CD4-positive, alpha-beta T cell treated with Interleukin-12 subunit alpha and Interleukin-12 subunit beta, for 1 hour (primary cell): ENCODE data around the gene EVI2A.
"Not testable (repeated sequence)": the region's sequence is repeated elsewhere in the genome, so short reads cannot be mapped to it uniquely, and the experiment has no call there.

ENCODE experiments used
- DNase-seq: peaks from one replicate; pipeline ENCODE4 v3.0.0-alpha.2; 2020

The EVI2A gene, protein sequence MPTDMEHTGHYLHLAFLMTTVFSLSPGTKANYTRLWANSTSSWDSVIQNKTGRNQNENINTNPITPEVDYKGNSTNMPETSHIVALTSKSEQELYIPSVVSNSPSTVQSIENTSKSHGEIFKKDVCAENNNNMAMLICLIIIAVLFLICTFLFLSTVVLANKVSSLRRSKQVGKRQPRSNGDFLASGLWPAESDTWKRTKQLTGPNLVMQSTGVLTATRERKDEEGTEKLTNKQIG

DNA sequence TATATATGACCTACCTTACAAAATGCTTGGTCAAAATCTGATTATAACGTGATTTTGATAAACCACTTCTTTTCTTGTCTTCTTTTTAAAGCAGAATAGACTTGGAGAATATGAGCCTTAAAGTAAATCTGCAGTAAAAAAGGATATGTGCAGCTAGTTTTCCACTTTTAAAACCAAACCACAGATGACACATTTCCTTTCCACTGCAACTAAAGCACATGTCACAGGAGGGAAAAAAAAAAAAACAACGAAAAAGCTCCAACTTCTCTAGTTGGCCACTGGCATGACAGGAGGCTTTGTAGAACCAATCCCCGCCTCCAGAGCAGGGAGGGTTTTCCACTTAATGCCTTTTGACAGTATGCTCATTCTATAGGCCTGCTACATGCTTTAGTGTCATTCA lies at the start of gene EVI2A:
EVI2A (minus strand) TSS at position 142 of the 400 bp plus-strand sequence. CDS start 2,609 bp downstream, outside the sequence.
- peak; percentile 88 for DNase-seq

DNA sequence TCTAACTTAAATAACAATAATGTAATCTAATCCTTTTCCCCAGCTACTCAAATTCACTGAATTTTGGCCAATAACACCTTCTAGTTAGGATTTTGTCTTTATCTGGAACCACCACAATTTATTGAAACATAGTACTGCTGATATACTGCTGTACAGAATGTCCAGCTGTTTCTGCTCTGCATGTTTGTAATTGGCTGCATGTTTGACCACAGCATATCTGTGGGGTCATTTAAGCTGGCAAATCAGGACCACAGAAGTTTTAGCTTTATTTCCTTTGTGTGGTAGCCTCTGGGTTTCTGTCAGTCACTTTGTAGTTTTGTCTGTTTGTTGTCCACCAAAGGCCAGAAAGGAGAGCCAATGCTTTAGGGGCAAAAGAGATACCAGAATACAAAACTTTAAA lies 47.8 kb upstream of the EVI2A start:
- no peak for DNase-seq

DNA sequence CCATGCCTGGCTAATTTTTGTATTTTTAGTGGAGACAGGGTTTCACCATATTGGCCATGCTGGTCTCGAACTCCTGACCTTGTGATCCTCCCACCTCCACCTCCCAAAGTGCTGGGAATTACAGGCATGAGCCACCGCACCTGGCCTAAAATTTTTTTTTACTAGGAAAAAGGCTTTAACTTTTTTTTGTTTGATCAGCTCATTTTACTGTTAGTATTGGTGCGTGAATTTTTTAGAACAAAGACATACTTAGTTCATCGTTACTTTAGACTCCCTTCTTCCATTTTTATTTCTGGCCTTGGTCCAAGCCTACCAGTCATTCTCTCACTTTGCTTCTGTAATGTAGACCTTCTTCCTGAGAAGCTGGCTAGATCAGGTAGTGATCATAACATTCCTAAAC lies 44.7 kb upstream of the EVI2A start:
- DNase-seq: no peak

DNA sequence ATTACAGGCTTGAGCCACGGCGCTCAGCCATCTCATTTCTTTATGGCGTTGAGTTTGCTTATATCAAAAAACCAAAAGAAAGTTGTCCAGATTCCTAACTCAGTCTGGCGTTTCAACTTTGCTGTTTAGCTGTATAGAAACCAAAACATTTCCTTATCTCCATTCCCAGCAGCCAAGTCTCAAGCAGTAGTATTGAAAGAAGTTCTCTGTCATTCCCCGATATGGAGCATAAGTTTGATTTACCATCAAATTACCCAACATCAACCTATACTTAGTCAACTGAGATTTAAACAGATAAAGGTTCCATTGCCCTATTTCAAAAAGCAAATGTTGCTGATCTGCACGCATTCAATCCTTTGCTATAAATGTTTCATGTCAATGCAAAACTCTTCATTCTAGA lies 42.6 kb upstream of the EVI2A start:
- no peak for DNase-seq

DNA sequence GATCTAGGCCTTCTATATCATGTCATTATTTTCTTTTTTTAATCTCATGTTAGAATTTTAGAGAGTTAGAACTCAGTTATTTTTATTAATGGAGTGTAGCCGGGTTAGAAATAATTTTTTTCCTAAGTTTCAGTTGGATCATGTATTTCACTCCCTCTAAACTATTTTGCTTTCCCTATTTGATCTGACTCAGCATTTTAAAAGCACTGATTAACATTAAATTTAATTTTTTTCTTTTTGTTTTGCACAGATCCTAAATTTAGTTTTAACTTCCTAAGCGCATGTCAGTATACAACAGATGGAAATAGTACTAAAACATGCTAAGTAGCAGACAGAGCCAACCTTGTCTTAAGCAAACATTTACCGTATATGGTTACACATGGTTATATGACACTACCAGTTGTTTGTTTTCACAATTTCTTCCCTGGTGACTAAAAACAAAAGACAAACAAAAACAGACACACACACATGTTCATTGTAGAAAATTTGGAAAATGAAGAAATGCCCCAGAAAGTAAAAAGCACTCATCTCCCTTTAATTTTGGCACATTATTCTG lies 36.5 kb upstream of the EVI2A start:
- DNase-seq: no peak

DNA sequence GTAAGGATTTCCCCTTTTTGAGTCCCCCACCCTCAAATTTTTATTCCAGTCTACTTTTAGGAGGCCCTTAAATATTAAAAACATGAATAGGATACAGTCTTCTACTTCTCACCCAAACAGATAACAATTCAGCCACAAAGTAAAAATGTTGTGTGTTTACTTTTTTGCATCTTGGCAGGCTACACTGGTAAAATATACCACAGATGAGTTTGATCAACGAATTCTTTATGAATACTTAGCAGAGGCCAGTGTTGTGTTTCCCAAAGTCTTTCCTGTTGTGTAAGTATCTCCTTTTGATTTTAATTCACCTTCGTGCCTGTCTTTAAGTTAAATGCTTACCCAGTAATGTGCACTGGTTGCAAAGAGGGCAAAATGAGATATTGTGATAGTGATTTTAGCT lies 35.7 kb upstream of the EVI2A start:
- DNase-seq: no peak

DNA sequence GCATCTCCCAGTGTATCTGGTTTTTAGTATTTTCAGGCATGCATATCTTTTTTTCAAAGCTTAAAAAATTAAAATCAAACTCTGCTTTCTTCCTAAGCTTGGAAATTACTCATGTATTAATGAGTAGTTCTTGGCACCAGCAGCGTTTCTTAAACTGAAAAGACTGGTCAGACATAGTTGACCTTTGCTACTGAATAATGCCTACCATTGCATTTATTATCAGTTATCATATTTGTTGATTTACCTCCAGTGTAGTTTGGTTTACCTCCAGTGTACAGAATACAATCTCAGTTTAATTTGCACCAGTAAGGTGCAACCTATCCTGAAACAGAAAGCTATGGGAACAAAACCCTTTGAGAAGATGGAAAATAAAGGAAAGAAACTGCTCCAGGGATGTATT lies 34.5 kb upstream of the EVI2A start:
- no peak for DNase-seq

DNA sequence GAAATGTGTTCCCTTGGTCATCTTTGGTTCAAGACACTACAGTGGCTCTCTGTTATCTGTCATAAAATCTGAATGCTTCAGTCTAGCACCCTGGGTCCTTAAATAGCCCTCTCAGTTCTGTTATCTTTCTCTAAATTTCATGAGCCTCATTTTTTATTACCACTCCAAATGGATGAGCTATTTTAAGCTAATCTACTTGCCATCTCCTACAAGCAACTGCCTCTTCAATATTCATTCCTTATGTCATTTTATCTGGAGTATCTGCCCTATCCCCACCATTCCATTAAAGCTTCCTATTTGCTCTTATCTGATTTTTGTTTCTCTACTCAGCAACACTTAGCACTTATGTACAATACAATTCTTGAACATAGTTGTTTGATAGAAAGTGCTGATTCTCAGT lies 28.0 kb upstream of the EVI2A start:
- DNase-seq: no peak

DNA sequence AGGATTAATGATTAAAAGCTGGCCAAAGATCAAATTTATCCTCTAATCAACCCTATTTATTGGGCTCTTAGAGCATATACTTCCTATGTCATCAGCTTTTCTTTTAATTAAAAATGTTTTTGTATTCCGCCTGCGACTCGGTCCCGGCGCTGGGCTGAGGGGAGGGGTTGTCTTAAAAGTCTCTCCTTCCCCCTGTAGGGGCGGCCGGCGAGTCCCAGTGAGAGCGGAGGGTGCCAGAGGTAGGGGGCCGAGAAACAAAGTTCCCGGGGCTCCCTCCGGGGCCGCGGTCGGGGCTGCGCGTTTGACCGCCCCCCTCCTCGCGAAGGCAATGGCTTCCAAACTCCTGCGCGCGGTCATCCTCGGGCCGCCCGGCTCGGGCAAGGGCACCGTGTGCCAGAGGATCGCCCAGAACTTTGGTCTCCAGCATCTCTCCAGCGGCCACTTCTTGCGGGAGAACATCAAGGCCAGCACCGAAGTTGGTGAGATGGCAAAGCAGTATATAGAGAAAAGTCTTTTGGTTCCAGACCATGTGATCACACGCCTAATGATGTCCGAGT lies 23.8 kb upstream of the EVI2A start:
- DNase-seq: not testable (repeated sequence)

DNA sequence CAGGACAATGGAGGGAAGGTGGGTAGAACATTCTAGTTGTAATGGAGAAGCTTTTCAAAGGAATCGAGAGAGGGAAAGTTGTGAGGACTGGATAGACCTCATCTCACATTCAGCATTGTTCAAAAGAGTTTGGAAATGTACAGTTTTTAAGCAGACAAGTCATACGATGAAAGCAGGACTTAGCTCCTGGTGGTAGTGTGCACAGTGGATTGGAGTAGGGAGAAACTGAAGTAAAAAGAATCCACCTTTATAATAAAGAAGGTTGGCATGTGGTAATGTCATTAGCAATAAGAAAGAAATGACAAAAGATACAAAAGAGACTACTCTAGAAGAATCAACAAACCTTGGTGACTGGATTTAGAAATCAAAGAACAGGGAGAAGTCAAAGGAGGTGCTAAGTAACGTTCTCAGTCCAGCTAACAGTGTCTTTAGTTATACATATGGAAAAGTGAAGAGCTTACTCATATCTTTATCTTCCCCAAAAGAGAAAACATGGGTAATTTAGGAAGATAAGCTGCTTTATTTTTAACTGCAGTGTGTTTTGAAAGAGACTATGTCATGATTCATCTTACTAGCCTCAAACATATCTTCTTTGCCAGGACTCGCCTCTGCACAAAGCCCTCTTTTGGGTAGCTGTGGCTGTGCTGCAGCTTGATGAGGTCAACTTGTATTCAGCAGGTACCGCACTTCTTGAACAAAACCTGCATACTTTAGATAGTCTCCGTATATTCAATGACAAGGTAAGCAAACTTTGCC lies 18.7 kb upstream of the EVI2A start:
- no peak for DNase-seq

DNA sequence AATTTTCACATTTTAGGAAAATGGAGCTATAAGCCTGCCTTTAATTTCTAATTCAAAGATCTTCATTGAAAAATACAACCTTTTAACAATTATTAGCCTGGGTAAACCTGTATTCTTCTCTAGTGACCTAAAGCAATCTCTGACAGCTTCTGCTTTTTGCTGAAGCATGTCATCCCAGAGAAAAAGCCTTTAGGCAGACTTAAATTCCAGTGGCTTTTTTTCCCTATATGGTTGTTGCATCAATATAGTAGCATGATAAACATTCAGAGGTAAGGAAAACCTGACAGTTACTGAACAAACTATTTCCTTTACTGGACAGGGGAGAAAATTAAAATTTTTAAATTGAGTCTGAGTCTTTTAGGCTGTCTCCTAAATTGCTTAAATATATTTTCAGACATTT lies 7.8 kb upstream of the EVI2A start:
- no peak for DNase-seq

DNA sequence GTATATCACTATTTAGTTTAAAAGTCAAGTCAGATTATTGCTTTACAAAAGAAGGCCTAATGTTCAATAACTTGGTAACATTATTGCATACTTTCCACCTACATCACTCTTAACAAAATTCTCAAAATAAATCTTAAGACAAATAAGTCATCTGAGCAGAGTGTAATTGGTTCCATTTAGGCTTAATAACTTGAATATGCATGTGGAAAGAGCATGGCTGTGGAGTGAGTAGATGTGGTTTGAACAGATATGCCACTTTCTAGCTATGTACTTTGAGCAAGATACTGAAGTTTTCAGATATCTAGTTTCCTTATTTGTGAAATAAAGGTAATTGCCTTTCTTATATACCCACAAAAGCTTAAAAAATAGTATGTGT lies 6.7 kb upstream of the EVI2A start:
- no peak for DNase-seq

DNA sequence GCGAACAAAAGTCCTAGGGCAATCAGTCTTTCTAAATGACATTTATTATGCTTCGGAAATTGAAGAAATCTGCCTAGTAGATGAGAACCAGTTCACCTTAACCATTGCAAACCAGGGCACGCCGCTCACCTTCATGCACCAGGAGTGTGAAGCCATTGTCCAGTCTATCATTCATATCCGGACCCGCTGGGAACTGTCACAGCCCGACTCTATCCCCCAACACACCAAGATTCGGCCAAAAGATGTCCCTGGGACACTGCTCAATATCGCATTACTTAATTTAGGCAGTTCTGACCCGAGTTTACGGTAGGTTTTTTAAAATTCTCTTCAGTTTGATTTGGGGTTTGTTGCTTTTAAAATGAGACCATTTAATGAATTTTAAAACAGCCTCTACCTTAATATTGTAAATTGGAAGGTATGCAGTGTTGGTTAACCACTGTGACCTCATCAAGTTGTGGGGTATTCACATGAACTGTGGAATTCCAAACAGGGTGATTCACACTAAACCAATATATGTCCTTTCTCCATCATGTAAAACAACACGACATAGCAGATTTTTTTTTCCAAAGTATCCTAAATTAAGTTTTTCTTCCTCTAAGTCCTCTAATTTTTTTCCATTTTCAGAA lies 6.2 kb upstream of the EVI2A start:
- no peak for DNase-seq

DNA sequence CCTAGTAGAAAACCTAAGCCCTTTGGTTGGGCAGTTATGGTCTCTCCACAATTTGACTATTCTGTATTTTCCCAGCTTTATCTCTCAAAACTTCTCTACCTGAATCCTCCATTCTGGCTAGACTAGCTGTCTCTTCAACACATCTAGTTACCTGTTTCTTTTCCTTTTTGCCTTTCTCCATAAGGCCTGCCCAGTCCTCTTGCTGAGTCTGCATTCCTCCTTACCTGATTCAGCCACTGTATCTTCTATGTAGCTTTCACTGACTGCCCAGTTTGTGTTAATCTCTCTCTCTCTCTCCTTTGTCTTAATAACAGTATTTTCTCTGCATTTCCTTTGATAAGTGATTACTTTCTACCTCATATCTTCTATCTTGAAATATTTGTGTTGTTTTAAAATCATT lies 2.1 kb upstream of the EVI2A start:
- no peak for DNase-seq

DNA sequence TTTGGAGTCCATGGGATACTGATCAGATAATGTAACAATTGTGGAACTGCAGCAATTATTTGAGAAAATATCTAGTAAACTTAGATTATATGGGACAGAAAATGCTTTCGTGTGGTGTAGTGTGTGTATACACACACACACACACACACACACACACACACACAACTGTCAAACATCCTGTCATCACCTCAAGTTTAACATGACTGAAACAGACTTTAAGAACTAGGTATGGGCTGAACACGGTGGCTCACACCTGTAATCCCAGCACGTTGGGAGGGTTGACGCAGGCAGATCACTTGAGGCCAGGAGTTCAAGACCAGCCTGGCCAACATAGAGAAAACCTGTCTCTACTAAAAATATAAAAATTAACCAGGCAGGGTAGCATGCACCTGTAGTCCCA lies 544 bp upstream of the EVI2A start:
- peak; percentile 60 for DNase-seq

DNA sequence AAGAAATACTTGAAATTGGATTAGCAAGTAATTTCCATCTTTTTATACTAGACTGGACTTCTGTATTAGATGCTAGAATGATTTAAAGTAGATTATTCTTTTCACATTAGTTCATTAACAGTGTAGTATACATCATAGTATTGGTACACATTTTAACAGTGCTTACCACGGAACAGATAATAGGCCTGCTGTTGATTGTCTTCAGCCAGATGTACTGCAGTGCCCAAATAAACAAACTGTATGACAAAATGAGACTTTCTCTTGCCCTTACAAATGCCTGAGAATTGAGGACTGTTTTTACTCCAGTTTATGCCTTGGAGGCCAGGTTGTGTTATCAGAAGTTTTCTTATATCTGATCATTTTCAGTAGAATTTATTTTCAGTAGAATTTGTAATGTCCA lies 631 bp downstream of the EVI2A start:
- DNase-seq: peak; percentile 40

DNA sequence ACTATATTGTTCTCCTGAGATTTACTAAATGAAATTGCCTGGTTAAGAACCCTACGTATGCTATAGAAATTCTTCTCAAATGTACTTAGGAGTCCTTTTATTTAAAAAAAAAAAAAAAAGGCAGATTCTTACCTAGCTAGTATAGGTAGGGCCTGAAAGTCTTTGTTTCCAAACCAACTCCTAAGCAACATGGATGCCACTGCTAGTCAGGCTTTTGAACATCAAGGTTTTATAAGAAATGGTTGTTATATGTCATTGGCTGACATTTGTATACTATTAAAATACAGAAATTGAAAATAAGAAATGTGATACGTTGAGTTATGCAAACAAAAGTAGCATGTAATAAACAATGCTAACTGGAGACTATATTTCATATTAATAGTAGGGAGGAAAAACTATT lies 1.2 kb downstream of the EVI2A start:
- peak; percentile 48 for DNase-seq

DNA sequence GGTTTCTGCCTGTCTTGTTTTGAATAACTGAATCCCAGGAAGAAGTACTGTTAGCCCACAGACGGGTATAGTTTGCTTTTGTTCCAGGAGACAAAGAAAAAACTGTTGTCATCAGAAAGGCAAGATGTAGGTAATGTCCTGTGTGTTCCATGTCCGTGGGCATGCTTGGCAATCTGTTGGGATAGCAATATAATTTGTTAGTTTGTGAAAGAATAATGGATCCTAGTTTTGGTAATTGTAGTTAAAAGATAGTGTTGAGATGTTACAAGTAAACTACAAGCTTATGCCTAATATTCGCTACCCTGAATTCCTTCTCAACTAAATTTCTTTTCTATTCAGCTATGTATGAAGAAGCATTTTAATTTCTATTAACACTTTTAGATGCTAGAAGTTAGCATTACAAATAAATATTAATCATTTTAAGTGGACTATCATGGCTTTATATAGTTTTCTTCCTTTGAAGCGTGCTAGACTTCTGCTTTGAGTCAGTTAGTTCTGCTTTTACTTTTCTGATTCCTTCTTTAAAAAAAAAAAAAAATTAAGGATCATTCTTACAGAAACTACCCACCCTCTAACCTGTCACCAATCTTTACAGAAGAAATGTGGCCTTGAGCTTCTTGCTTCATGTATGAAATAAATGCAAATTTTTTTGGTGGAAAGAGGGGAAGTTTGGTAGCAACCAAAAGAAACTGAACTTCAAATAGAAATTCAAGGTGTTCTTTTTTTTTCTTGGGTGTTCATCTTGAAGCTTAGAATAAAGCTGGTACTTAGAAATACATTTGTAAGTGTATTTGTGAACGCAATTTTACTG lies 2.4 kb downstream of the EVI2A start:
- DNase-seq: peak; percentile 62

DNA sequence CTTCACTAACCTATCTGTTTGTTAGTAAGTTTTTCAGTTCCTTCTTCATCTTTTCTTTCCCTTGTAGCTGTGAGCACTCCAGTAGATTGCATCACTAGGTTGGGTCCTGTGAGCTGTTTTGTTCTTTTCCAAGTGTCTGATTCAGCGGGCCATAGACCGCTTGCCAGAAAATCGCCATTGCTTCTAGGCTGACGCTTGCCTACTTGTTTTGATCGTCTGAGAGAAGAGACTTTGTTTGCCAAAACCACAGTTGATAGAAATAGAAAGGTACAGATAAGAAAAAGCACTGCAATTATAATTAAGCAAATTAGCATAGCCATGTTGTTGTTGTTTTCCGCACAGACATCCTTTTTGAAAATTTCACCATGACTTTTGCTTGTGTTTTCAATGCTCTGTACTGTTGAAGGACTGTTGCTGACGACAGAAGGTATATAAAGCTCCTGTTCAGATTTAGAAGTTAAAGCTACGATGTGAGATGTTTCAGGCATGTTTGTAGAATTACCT lies 3.1 kb downstream of the EVI2A start:
- DNase-seq: peak; percentile 77

DNA sequence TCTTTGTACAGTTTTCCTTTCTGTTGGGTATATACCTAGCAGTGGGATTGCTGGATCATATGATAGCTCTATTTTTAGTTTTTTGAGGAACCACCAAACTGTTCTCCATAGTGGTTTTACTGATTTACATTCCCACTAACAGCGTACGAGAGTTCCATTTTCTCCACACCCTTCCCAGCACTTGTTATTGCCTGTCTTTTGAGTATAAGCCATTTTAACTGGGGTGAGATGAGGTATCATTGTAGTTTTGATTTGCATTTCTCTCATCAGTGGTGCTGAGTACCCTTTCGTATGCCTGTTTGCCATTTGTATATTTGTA lies 6.7 kb downstream of the EVI2A start:
- no peak for DNase-seq

DNA sequence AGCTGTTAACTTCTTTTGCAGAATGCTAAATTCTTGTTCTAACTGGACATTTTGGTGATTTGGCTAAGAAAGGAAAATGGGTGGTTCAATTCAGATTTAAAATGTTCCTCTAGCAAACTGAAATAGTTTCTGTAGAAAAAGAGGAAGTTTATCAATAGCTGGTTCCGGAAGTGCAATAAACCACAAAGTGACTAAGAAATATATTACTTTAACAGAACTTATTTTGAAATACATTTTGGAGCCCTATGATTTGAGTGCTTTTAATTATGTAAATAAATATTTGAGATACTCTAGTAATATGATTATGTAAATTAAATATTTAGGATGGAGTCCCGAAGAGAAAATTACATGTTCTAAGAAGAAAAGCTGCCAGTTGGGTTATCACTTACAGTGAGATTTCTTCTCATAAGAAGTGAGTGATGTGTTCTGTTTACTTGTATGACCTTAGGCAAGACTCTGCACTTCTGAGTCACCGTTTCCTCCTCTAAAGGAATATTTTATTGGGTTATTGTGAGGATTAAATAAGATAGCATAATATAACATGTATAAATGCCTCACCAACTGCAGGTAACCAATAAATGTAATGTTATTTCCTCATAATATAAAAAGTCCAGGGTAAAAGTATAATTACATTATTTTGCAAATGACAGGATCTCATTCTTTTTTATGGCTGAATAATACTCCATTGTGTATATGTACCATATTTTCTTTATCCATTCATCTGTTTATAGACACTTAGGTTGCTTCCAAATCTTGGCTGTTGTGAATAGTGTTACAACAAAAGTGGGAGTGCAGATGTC lies 7.2 kb downstream of the EVI2A start, which contains the start of gene EVI2B:
EVI2B (minus strand) TSS at position 73 of the 800 bp plus-strand sequence. CDS start 8,445 bp downstream, outside the sequence.
- DNase-seq: peak; percentile 64

DNA sequence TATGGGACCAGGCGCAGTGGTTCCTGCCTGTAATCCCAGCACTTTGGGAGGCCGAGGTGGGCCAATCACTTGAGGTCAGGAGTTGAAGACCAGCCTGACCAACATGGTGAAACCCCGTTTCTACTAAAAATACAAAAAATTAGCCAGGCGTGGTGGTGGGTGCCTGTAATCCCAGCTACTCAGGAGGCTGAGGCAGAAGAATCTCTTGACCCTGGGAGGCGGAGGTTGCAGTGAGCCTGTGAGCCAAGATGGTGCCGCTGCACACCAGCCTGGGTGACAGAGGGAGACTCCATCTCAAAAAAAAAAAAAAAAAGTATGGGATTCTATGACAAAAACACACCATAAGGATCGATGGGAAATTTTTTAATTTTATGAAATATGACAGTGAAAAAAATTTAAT lies 9.2 kb downstream of the EVI2A start:
- peak; percentile 62 for DNase-seq
